HEK293 (cell line): ENCODE measurements around the gene CRIM1.

Source experiments
- CTCF ChIA-PET: fragments of 350-600 bp; formaldehyde crosslinking; extraction: SDS; loops from one replicate; lab custom pipeline; 2021; ENCODE audit warnings: antibody characterized with exemption; lab: Yijun Ruan, JAX
- POLR2A ChIA-PET: fragments of 300-600 bp; formaldehyde crosslinking; extraction: SDS; loops from one replicate; lab custom pipeline; 2020; ENCODE audit warnings: antibody characterized with exemption, inconsistent platforms; lab: Yijun Ruan, JAX
- H3K27ac ChIP-seq: fragments of 200-500 bp; sonication (Bioruptor generic); 2 replicates; pipeline ENCODE4 v1.5.1; 2014; ENCODE audit warnings: low read depth, low read length, control low read depth, inconsistent platforms; ENCODE audit errors: extremely low read depth
- H3K36me3 ChIP-seq, 2 experiments: fragments of 200-500 bp in 1 of 2; sonication (Bioruptor generic) in 1 of 2; 1 replicate in 1 of 2; 2 replicates in 1 of 2; pipeline ENCODE4 v1.5.1; 2014 to 2017; ENCODE audit warnings: inconsistent platforms in 2 of 2, low read length in 2 of 2; ENCODE audit not compliant: control insufficient read depth in 2 of 2, insufficient read depth in 1 of 2
- H3K4me1 ChIP-seq: fragments of 200-500 bp; sonication (Bioruptor generic); 2 replicates; pipeline ENCODE4 v1.5.1; 2014; ENCODE audit warnings: mild to moderate bottlenecking, low read length, inconsistent platforms; ENCODE audit not compliant: control insufficient read depth, insufficient read depth
- H3K4me3 ChIP-seq: 2 replicates; pipeline ENCODE4 v1.5.1; 2011; ENCODE audit warnings: low read depth, mild to moderate bottlenecking, control low read depth, low read length, moderate library complexity
- H3K9me3 ChIP-seq: fragments of 200-500 bp; sonication (Bioruptor generic); 2 replicates; pipeline ENCODE4 v1.5.1; 2014; ENCODE audit warnings: low read depth, low read length, inconsistent platforms; ENCODE audit not compliant: control insufficient read depth, insufficient read depth
- GFI1B ChIP-seq: fragments of 450-650 bp; formaldehyde crosslinking; IDR thresholded peaks from 2 replicates; pipeline ENCODE4 v1.5.1; 2016; ENCODE audit warnings: missing biosample characterization, missing genetic modification characterization
- GLI4 ChIP-seq: fragments of 450-650 bp; formaldehyde crosslinking; IDR thresholded peaks from 2 replicates; pipeline ENCODE4 v1.5.1; 2016; ENCODE audit warnings: missing biosample characterization, missing genetic modification characterization
- HOXA7 ChIP-seq: sonication (generic); formaldehyde crosslinking; IDR thresholded peaks from 2 replicates; pipeline ENCODE4 v1.8.1; 2022; ENCODE audit warnings: missing genetic modification reagents, borderline replicate concordance
- INSM2 ChIP-seq: fragments of 450-650 bp; formaldehyde crosslinking; IDR thresholded peaks from 2 replicates; pipeline ENCODE4 v1.5.1; 2016; ENCODE audit warnings: missing biosample characterization, missing genetic modification characterization
- SP7 ChIP-seq: fragments of 450-650 bp; formaldehyde crosslinking; IDR thresholded peaks from 2 replicates; pipeline ENCODE4 v1.5.1; 2016; ENCODE audit warnings: missing biosample characterization, missing genetic modification characterization
- ZBTB6 ChIP-seq: fragments of 450-650 bp; formaldehyde crosslinking; IDR thresholded peaks from 2 replicates; pipeline ENCODE4 v1.5.1; 2017; ENCODE audit warnings: missing biosample characterization, missing genetic modification characterization
- ZEB2 ChIP-seq: fragments of 450-650 bp; formaldehyde crosslinking; IDR thresholded peaks from 2 replicates; pipeline ENCODE4 v1.5.1; 2016; ENCODE audit warnings: missing biosample characterization, missing genetic modification characterization
- ZFP41 ChIP-seq: fragments of 450-650 bp; formaldehyde crosslinking; IDR thresholded peaks from 2 replicates; pipeline ENCODE4 v1.5.1; 2016; ENCODE audit warnings: missing biosample characterization, missing genetic modification characterization, borderline replicate concordance
- ZNF133 ChIP-seq: fragments of 450-650 bp; formaldehyde crosslinking; IDR thresholded peaks from 2 replicates; pipeline ENCODE4 v1.5.1; 2016; ENCODE audit warnings: missing biosample characterization, missing genetic modification characterization
- ZNF19 ChIP-seq: fragments of 450-650 bp; formaldehyde crosslinking; IDR thresholded peaks from 2 replicates; pipeline ENCODE4; 2016; ENCODE audit warnings: missing biosample characterization, missing genetic modification characterization, low read depth
- ZNF214 ChIP-seq: fragments of 450-650 bp; formaldehyde crosslinking; IDR thresholded peaks from 2 replicates; pipeline ENCODE4 v1.5.1; 2017; ENCODE audit warnings: missing biosample characterization, mild to moderate bottlenecking, missing genetic modification characterization, borderline replicate concordance
- ZNF26 ChIP-seq: fragments of 450-650 bp; formaldehyde crosslinking; IDR thresholded peaks from 2 replicates; pipeline ENCODE4 v1.5.1; 2016; ENCODE audit warnings: missing biosample characterization, missing genetic modification characterization
- ZNF350 ChIP-seq: fragments of 450-650 bp; formaldehyde crosslinking; IDR thresholded peaks from 2 replicates; pipeline ENCODE4 v1.5.0; 2017; ENCODE audit warnings: missing biosample characterization, mild to moderate bottlenecking, missing genetic modification characterization
- ZNF501 ChIP-seq: fragments of 450-650 bp; formaldehyde crosslinking; IDR thresholded peaks from 2 replicates; pipeline ENCODE4 v1.5.1; 2016; ENCODE audit warnings: missing biosample characterization, missing genetic modification characterization
- ZNF544 ChIP-seq: fragments of 450-650 bp; formaldehyde crosslinking; IDR thresholded peaks from 2 replicates; pipeline ENCODE4 v1.5.0; 2017; ENCODE audit warnings: missing biosample characterization, missing genetic modification characterization
- ZNF555 ChIP-seq: fragments of 450-650 bp; formaldehyde crosslinking; conservative IDR thresholded peaks from 2 replicates; pipeline ENCODE4 v1.5.1; 2017; ENCODE audit warnings: missing biosample characterization, mild to moderate bottlenecking, missing genetic modification characterization, inconsistent platforms
- ZNF558 ChIP-seq: fragments of 450-650 bp; formaldehyde crosslinking; IDR thresholded peaks from 2 replicates; pipeline ENCODE4 v1.5.1; 2016; ENCODE audit warnings: missing biosample characterization, missing genetic modification characterization
- ZNF580 ChIP-seq: fragments of 450-650 bp; formaldehyde crosslinking; IDR thresholded peaks from 2 replicates; pipeline ENCODE4 v1.5.1; 2016; ENCODE audit warnings: missing biosample characterization, missing genetic modification characterization
- ZNF596 ChIP-seq: fragments of 450-650 bp; IDR thresholded peaks from 2 replicates; pipeline ENCODE4 v1.5.0; 2018; ENCODE audit warnings: missing biosample characterization, mild to moderate bottlenecking, missing genetic modification characterization, moderate library complexity
- ZNF747 ChIP-seq: fragments of 450-650 bp; formaldehyde crosslinking; IDR thresholded peaks from 2 replicates; pipeline ENCODE4 v1.5.1; 2016; ENCODE audit warnings: missing biosample characterization, missing genetic modification characterization
- ZNF830 ChIP-seq: fragments of 450-650 bp; IDR thresholded peaks from 2 replicates; pipeline ENCODE4 v1.5.0; 2018; ENCODE audit warnings: missing biosample characterization, missing genetic modification characterization, low read depth, mild to moderate bottlenecking, moderate library complexity
- ZNF837 ChIP-seq: fragments of 450-650 bp; formaldehyde crosslinking; IDR thresholded peaks from 2 replicates; pipeline ENCODE4 v1.5.1; 2016; ENCODE audit warnings: missing biosample characterization, missing genetic modification characterization
- TF ChIP-seq, protein P1 (sequence below): fragments of 450-650 bp; formaldehyde crosslinking; IDR thresholded peaks from 2 replicates; pipeline ENCODE4 v1.5.0; 2017; ENCODE audit warnings: missing biosample characterization, missing genetic modification characterization, borderline replicate concordance
- TF ChIP-seq, protein P2 (sequence below): fragments of 450-650 bp; formaldehyde crosslinking; IDR thresholded peaks from 2 replicates; pipeline ENCODE4 v1.5.1; 2017; ENCODE audit warnings: missing biosample characterization, missing genetic modification characterization
- TF ChIP-seq, protein P3 (sequence below): fragments of 450-650 bp; formaldehyde crosslinking; IDR thresholded peaks from 2 replicates; pipeline ENCODE4 v1.5.1; 2016; ENCODE audit warnings: missing biosample characterization, missing genetic modification characterization

The CRIM1 gene

DNA sequence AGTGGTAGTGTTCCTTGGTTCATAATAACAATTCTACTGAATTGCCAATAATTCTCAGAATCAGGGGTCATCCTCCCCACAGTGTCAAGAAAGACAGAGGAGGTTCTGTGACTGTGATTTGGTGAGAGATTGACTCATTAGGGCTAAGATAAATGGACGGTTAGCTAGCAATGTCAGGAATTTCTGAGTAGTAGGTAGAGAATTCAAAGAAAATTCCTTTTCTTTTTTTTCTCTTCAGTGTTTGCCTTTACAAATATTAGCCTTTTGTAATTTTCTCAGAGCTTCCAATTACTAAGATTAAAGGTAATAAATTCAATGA, 16.8 kb upstream of the CRIM1 start (continued):
- TF ChIP-seq, protein P1, sequence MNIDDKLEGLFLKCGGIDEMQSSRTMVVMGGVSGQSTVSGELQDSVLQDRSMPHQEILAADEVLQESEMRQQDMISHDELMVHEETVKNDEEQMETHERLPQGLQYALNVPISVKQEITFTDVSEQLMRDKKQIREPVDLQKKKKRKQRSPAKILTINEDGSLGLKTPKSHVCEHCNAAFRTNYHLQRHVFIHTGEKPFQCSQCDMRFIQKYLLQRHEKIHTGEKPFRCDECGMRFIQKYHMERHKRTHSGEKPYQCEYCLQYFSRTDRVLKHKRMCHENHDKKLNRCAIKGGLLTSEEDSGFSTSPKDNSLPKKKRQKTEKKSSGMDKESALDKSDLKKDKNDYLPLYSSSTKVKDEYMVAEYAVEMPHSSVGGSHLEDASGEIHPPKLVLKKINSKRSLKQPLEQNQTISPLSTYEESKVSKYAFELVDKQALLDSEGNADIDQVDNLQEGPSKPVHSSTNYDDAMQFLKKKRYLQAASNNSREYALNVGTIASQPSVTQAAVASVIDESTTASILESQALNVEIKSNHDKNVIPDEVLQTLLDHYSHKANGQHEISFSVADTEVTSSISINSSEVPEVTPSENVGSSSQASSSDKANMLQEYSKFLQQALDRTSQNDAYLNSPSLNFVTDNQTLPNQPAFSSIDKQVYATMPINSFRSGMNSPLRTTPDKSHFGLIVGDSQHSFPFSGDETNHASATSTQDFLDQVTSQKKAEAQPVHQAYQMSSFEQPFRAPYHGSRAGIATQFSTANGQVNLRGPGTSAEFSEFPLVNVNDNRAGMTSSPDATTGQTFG (tag by site-specific recombination), result no peak
- TF ChIP-seq ZFP41, result no peak
- TF ChIP-seq, all 188 proteins: peak for 0

DNA sequence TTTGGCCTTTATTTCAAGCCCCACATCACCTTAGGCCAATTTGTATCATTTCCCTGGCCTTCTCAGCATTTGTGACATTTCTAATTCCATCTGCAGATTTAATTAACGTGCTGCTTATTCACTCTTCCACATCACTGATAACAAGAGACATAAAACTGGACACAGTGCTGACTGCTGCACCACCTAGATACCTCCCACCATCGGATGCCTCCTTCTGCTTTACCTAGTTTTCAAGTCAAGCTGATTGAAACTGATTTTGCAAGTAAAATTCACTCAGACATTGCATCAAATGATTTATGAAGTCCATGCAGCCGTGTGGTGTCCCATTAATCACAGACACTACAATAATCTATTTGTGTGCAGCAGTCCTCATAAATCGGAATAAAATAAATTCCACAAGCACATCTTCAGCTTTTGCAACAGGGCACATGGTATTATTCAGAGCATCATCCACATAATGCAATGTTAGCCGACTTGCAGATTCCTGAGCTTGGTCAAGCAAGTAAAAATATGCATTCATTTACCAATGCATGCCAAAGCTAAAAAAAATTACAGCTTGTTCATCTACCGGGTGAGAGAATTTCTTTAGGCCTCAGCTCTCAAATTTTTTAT, 15.9 kb upstream of the CRIM1 start:
- TF ChIP-seq ZNF558 (tag by site-specific recombination) (no peak), ZNF596 (tag by site-specific recombination) (no peak), ZNF501 (no peak), ZBTB6 (tag by site-specific recombination) (no peak), ZNF350 (tag by site-specific recombination) (no peak), ZNF580 (tag by site-specific recombination) (no peak), ZNF555 (tag by site-specific recombination) (no peak), SP7 (tag by site-specific recombination) (no peak), ZNF544 (no peak)
- Histone ChIP-seq H3K27ac (no peak overlapping the region), H3K4me3 (no peak overlapping the region), H3K36me3 (no peaks in the 10 kb centered on the region), H3K9me3 (no peaks in the 10 kb centered on the region), H3K4me1 (no peaks in the 10 kb centered on the region)
- ChIA-PET POLR2A (no interaction called here), CTCF (no interaction called here)

DNA sequence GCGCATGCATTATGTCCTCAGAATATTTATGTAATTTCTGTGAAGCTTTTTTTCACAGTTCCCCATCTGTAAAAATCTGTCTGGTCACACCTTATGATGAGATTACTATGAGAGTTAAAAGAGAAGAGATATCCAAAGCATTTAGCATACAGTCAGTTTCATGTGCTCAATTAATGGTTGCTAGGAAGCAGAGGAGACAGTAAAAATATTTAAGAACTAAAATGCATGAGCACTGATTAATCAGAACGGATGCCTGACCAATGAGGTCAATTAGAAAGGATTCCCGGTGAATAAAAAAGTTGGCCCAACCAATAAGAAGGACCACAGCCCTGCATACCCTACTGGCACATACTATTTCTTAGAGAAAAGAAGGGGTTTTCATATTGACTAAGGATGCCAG, 12.0 kb upstream of the CRIM1 start:
- CTCF ChIA-PET, result interaction anchor here (0.5 kb wide), 1 partner anchor 301 kb away, joined by 4 read pairs; no protein-coding TSS in a partner anchor
- no peak overlapping the region for H3K4me3 ChIP-seq
- no peaks in the 10 kb centered on the region for H3K9me3 ChIP-seq
- no peaks in the 10 kb centered on the region for H3K4me1 ChIP-seq
- POLR2A ChIA-PET, result no interaction called here
- no peak overlapping the region for H3K27ac ChIP-seq
- no peaks in the 10 kb centered on the region for H3K36me3 ChIP-seq
- TF ChIP-seq ZEB2 (tag by site-specific recombination), result no peak
- no peak for TF ChIP-seq ZNF26 (tag by site-specific recombination)
- no peak for TF ChIP-seq ZNF19
- TF ChIP-seq HOXA7 (CRISPR knock-in tag), result no peak
- TF ChIP-seq, protein P2, sequence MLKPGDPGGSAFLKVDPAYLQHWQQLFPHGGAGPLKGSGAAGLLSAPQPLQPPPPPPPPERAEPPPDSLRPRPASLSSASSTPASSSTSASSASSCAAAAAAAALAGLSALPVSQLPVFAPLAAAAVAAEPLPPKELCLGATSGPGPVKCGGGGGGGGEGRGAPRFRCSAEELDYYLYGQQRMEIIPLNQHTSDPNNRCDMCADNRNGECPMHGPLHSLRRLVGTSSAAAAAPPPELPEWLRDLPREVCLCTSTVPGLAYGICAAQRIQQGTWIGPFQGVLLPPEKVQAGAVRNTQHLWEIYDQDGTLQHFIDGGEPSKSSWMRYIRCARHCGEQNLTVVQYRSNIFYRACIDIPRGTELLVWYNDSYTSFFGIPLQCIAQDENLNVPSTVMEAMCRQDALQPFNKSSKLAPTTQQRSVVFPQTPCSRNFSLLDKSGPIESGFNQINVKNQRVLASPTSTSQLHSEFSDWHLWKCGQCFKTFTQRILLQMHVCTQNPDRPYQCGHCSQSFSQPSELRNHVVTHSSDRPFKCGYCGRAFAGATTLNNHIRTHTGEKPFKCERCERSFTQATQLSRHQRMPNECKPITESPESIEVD (tag by site-specific recombination), result no peak
- no peak for TF ChIP-seq ZNF133 (tag by site-specific recombination)
- no peak for TF ChIP-seq GLI4 (tag by site-specific recombination)
- no peak for TF ChIP-seq ZNF214 (tag by site-specific recombination)
- TF ChIP-seq INSM2 (tag by site-specific recombination), result no peak
- TF ChIP-seq ZNF837 (tag by site-specific recombination), result no peak
- TF ChIP-seq GFI1B (tag by site-specific recombination), result no peak
- TF ChIP-seq ZNF830, result no peak
- TF ChIP-seq, protein P3, sequence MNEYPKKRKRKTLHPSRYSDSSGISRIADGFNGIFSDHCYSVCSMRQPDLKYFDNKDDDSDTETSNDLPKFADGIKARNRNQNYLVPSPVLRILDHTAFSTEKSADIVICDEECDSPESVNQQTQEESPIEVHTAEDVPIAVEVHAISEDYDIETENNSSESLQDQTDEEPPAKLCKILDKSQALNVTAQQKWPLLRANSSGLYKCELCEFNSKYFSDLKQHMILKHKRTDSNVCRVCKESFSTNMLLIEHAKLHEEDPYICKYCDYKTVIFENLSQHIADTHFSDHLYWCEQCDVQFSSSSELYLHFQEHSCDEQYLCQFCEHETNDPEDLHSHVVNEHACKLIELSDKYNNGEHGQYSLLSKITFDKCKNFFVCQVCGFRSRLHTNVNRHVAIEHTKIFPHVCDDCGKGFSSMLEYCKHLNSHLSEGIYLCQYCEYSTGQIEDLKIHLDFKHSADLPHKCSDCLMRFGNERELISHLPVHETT (tag by site-specific recombination), result no peak
- TF ChIP-seq ZNF747 (tag by site-specific recombination), result no peak
